Iris pigment epithelial cell (primary cell): Measurements from ENCODE around the gene STK11IP.
A peak's percentile ranks its signal among the peaks of the same experiment; 100 is the strongest.
"Not testable (repeated sequence)": the region's sequence is repeated elsewhere in the genome, so short reads cannot be mapped to it uniquely, and the experiment has no call there.

Experiments used
- DNase-seq: peaks from one replicate; pipeline ENCODE4 v3.0.0-alpha.2; 2011; ENCODE audit warnings: low read depth

Gene STK11IP

DNA sequence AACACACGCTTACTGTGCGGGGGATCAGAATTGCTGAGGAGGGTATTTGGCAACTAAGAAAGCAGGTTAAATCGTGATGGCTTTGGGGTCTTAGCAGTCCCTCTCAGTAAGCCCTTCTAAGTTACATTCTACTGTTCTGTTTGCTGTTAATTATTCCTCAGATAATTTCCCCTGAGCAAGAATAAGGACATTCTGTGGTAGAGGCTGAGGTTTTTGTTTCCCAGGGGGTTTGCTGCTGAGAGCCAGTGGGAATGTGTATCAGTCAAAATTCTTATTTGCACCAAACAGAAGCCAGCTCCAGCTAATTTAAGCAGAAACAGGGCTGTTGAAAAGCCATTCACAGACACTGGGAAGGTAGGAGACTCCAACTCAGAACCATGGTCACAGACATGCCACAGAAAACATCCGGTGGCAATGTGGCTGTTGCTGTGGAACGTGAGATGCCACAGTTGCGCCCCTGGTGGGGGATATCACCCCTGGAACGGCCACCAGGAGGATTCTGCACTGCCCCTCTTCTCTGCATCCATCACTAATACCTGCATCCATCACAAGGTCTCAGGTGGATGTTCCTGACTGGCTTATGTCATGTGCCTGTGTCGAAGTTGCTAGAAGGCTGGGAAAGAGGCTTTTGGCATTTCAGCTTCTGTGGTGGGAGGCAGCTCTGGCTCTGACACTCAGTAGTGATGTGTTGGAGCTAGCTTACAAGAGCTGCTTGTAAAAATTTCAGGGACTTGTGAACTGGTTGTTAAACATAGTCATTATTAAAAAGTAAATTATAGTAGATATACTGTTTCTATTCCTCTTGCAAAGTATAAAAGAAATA is 53.0 kb downstream of the STK11IP start:
- DNase-seq, result no peak

DNA sequence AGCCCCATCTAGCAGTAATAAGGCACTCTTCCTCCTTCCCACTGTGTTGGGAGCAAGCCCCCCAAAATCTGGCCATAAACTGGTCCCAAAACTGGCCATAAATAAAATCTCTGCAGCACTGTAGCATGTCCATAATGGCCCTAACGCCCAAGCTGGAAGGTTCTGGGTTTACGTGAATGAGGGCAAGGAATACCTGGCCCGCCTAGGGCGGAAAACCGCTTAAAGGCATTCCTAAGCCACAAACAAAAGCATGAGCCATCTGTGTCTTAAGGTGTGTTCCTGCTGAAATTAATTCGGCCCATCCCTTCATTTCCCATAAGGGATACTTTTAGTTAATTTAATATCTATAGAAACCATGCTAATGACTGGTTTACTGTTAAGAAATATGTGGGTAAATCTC is 54.0 kb downstream of the STK11IP start:
- DNase-seq, result not testable (repeated sequence)

DNA sequence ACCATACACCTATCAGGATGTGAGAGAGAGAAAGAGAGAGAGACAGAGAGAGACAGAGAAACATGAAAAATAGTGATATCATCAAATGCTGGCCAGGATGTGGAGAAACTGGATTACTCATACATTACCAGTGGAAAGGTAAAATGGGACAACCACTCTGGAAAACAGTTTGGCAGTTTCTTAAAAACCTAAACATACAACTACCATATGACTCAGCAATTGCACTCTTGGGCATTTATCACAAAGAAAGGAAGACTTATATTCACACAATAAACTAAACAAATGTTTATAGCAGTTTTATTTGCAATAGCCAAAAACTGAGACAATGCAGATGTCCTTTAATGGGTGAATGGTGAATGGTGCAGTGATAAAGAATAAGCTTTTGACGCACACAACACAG is 58.9 kb downstream of the STK11IP start:
- DNase-seq, result peak; percentile 42

DNA sequence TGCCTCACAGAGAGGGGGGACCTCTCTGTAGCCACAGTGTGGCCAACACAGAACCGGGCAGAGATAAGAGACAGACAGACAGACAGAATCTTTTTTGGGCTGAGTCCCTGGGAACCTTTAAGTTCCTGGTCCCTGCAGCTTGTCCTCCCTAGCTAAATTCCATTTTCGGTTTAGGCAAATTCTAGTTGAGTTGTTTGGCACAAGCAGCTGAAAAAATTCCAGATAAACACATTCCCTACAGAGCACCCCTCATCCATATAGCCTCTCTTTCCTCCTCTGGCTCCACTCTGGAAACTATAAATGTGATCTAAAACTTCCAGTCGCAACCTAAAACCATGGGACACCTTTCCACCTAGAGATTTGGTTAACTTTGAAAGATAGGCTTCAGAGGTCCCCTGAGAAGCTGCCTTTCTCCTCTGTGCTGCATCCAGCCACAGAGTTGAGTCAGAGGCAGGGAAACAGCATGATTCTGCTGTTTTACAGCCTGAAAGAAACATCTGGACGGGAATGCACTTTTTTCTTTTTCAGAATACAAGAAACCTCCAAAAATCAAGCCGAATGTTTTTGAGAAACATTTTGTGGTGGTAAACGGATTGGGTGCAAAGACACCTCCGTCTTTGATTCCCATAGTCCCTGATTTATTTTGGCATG is 60.7 kb downstream of the STK11IP start:
- peak; percentile 18 for DNase-seq

DNA sequence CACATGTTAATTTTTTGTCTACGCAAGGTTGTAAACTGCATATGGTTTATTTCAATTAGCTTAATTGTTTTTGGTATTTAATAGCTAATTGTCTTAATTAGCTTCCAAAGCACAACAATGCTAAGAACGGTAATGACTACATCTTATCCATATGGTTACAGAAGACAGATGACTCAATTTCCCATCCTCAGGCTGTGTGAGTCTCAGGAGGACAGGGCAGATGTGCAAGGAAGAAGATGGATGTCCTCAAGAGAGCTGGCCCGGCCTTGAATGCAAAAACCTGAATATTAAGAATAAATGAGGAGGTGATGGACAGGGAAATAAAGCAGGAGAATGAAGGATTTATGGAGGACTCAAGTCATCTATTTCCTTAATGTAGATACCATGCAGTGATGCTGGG is 61.2 kb downstream of the STK11IP start:
- DNase-seq, result no peak

DNA sequence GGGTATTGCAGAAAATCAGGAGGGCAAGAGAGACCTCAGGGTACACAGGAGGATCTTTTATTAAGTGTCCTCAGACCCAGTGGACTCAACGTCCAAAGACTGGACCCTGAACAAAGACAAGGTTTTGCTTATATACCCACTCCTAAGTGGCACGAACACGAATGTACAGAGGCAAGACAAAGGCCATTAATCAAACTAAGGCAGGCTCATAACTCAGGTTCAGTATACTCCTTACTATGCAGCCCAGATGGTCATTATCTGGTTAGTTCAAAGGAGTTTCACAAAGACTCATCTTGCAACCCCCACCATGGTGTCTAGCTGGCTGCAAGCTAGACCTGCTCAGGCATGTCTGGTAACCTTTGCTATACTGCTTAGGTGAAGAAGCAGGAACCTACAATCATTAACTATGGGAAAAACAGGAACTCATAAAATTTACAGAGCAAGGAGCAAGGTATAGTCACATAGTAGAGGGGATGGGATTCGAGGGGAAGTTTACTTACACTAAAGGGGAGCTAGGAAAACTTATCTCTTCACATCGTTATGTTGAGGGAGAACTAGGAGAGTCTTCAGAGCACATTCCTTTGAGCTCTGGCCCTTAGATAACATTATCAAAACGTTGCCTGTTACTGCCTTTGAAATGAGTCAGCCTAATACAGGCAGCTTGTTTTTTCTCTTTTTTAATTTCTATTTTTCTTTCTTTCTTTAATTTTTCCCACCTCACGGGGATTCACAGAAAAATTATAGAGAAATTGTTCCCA is 63.7 kb downstream of the STK11IP start:
- peak; percentile 49 for DNase-seq

DNA sequence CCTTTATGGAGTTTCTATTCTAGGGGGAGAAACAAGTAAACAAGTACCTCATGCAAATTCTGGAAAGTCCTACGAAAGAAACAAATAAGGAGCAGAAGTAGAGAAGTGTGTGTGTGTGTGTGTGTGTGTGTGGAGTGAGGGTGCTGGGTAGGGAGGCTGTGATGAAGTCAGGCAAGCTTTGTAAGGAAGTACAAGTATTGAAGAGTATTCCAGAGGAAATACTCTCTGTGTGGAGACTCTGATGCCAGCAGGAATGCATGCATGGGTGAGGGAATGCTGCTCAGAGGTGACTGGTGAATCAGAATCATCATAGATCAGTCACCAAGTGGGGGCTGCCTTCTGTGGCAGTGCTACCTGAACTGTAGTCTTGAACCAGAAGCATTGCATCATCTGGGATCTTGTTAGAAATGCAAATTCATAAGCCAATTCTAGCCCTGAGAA is 64.3 kb downstream of the STK11IP start:
- peak; percentile 73 for DNase-seq

DNA sequence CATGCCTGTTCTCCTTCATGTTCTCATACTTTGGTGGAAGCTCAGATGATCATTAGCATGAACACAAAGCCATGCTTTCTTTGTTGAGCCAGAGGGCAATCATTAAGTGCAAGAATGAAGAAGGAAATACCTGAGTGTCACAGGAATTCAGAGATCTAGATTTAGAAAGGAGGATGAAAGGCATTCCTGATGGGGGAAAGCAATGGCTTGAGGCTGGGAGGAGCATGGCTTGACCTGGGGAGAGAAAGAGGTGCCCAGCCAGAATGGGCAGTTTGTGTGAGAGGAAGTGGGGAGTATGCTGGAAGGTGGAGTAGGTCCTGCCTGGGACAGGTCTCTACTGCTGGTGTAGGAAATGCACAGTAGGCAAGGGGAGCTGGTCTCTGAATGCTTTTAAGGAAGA is 64.9 kb downstream of the STK11IP start:
- no peak for DNase-seq

DNA sequence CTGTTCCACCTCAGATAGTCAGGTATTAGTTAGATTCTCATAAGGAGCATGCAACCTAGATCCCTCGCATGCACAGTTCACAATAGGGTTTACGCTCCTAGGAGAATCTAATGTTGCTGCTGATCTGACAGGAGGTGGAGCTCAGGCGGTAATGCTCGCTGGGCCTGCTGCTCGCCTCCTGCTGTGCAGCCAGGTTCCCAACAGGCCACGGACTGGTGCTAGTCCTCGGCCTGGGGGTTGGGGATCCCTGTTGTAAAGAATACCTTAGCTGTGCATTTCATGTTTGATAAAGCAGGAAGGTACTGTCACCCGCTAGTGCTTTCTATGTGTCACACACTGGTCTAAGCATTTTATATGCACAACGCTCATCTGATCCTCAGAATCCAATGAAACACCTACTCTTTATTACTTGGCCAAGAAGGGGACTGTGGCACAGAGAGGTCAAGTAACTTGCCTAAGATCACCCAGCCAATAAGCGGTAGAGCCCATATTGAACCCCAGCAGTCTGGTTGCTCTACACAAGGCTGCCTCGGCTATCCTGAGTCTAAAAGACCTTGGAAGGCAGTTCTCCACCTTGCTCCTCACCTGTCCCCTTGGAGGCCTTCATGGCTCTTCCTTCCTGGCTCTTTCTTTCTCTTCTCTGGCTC is 65.6 kb downstream of the STK11IP start:
- DNase-seq, result no peak

DNA sequence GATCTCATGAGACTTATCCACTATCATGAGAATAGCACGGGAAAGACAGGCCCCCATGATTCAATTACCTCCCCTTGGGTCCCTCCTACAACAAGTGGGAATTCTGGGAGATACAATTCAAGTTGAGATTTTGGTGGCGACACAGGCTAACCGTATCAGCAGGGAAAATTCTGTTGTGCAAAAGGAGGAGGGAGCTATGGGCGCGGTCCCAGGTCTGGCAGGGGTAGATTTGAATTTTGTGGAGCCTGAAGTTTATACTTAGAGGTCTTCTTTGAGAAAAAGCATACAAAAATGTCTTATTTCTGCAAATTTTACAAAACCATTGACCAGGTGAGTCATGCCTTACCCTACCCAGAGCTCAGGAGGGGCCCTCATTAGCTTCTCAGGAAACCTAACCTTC is 66.4 kb downstream of the STK11IP start:
- DNase-seq, result no peak

DNA sequence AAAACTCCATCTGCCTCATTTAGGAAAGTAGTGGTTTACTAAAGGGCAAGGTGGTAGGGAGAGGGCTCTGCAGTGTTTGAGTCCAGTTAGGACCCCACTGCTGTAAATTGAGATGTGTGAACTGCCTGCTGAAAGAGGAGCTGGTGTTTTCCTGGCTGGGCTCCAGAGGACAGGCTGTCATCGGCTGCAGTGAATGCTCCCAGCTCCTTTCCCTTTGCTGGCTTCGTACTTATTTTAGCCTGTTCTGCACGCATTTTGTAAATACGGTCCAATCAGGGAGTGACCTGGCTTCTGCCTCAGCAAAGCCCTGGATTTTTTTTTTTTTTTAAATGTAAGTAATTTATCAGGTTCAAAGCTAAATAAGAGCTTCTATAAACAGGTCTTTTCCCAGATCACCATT is 67.3 kb downstream of the STK11IP start:
- DNase-seq, result peak; percentile 38

DNA sequence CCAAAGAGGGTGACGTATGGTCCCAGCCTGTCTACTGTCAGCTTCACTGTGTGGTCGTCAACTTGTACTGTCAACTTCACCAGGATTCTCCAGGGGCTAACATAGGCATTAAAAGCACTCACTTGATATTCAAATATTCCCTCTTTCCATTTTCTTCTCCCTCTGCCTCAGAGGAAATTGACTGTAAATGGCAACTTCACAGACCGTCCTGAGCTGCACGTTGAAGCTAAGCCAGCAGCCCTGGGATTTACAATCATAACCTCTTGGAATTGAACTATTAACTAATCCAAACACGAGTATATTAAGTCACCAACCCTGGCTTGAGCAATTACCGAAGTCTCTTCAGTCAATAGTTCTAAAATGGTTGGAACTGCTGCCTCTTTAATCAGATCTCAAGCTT is 68.3 kb downstream of the STK11IP start:
- DNase-seq, result no peak
